ENCODE results near the gene HHATL. TPM values are rescaled to one million over a fixed set of nuclear protein-coding genes. Genes with fewer than 3 reads are reported as not detected.

HHATL gene
- total and polyA plus RNA-seq, 4 donors: 0.39 to 2.7 (median 0.62) TPM

DNA sequence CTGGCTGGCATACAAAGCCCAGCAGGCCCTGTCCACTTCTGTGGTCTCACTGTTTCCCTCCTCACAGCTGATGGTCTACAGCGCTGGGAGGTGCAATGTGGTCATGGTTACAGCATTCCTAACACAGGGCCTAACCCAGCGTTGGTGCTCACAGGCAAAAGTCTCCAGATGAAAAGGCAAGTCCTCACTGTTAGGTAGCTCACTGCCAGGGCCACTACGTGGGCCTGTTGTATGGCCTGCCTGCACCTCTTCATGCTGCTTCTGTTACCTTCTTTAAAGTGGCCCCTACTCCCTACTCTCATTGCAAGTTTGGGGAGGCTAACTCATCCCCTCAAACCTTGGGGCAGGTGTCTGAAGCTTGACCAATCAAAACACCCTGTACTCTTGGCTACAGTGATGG, 39.2 kb upstream of the HHATL start:
- no peak for ATAC-seq (ENCODE audit: insufficient read depth, low FRiP score)

DNA sequence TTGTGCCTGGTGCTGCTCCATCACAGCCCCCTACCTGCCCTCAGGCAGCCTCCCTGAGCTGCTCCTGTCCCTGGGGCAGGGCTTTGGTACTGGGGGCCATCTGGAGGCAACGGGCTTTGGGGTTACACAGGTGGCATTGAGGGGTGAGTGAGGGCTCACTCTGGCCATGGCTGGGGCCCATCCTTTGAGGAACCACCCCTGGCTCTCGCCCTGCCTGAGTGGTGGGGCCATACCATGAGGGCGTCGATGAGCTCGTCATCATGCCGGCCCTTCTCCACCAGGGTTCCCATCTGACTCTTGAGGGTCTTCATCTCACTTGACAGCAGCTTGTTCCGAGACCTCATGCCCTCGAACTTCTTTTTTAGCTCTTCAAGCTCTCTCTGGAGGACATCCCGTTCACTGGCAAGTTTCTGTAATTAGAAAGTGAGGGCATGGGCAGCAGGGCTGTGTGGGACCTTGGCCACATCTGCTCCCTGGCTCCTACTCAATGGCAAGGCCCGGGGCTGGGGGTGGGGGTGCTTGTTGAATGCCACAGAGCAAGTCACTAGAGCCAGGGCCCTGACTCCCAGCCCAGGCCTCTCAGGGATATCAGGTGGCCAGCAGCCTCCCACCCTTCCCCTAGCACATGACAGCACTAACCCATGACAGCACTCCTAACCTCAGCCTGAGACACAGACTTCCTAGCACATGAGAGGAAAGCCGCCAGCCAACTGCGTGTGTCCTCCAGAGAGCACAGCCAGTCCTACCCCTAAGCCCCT, 37.0 kb upstream of the HHATL start:
- Histone ChIP-seq H3K27ac (ENCODE audit: low read depth in 1 of 2, low read length in 1 of 2) (peak overlapping the region in 1 of 2 donors; percentile 83), H3K36me3 (ENCODE audit: control insufficient read depth in 4 of 4, insufficient read depth in 4 of 4, low read length in 4 of 4) (no peaks in the 10 kb centered on the region), H3K9me3 (ENCODE audit: control insufficient read depth in 4 of 4, insufficient read depth in 3 of 4, low read length in 3 of 4) (no peaks in the 10 kb centered on the region), H3K9ac (ENCODE audit: insufficient read depth in 1 of 2, low read length in 2 of 2) (no peak overlapping the region), H3K4me3 (no peak overlapping the region), H3K27me3 (ENCODE audit: control insufficient read depth in 3 of 3, insufficient read depth in 3 of 3, low read length in 2 of 3) (no peaks in the 10 kb centered on the region), H3K4me1 (ENCODE audit: control insufficient read depth in 5 of 5, insufficient read depth in 5 of 5, low read length in 5 of 5) (no peaks in the 10 kb centered on the region)
- 88 to 89% methylated on average over 12 of the region's 12 CpGs for WGBS, 2 donors
- ATAC-seq (ENCODE audit: insufficient read depth, low FRiP score) (no peak), DNase-seq (peak in 2 of 3 donors; percentile 6 to 47)
- no peak for TF ChIP-seq CTCF (IDR thresholded peaks at IDR 0.05; ENCODE audit: control extremely low read depth, extremely low read depth)

More for the DNA sequence above, 39.2 kb upstream of the HHATL start:
- Histone ChIP-seq H3K9ac (ENCODE audit: insufficient read depth in 1 of 2, low read length in 2 of 2) (no peak overlapping the region), H3K36me3 (ENCODE audit: control insufficient read depth in 4 of 4, insufficient read depth in 4 of 4, low read length in 4 of 4) (no peaks in the 10 kb centered on the region), H3K4me1 (ENCODE audit: control insufficient read depth in 5 of 5, insufficient read depth in 5 of 5, low read length in 5 of 5) (peaks cover 0 to 15% (median 8%) of the 10 kb centered on the region in 5 donors), H3K27ac (ENCODE audit: low read depth in 1 of 2, low read length in 1 of 2) (peak overlapping the region in 1 of 2 donors; percentile 0), H3K9me3 (ENCODE audit: control insufficient read depth in 4 of 4, insufficient read depth in 3 of 4, low read length in 3 of 4) (no peaks in the 10 kb centered on the region), H3K4me3 (no peak overlapping the region), H3K27me3 (ENCODE audit: control insufficient read depth in 3 of 3, insufficient read depth in 3 of 3, low read length in 2 of 3) (no peaks in the 10 kb centered on the region)
- peak in 1 of 3 donors; percentile 11 for DNase-seq
- no peak for TF ChIP-seq CTCF (IDR thresholded peaks at IDR 0.05; ENCODE audit: control extremely low read depth, extremely low read depth)
- WGBS, 2 donors: 88 to 98% methylated on average over 3 of the region's 3 CpGs

GRCh38 chr3:42736531-42736930, 33.9 kb upstream of the HHATL start:
- H3K9ac ChIP-seq (ENCODE audit: insufficient read depth in 1 of 2, low read length in 2 of 2): no peak overlapping the region
- no peak overlapping the region for H3K4me3 ChIP-seq
- no peak for TF ChIP-seq CTCF (IDR thresholded peaks at IDR 0.05; ENCODE audit: control extremely low read depth, extremely low read depth)
- H3K27ac ChIP-seq (ENCODE audit: low read depth in 1 of 2, low read length in 1 of 2): no peak overlapping the region
- 92 to 94% methylated on average over 6 of the region's 6 CpGs for WGBS, 2 donors
- H3K9me3 ChIP-seq (ENCODE audit: control insufficient read depth in 4 of 4, insufficient read depth in 3 of 4, low read length in 3 of 4): no peaks in the 10 kb centered on the region
- DNase-seq (no peak), ATAC-seq (ENCODE audit: insufficient read depth, low FRiP score) (no peak)
- H3K4me1 ChIP-seq (ENCODE audit: control insufficient read depth in 5 of 5, insufficient read depth in 5 of 5, low read length in 5 of 5): peaks cover 0 to 3% (median 0%) of the 10 kb centered on the region in 5 donors
- no peaks in the 10 kb centered on the region for H3K27me3 ChIP-seq (ENCODE audit: control insufficient read depth in 3 of 3, insufficient read depth in 3 of 3, low read length in 2 of 3)
- no peaks in the 10 kb centered on the region for H3K36me3 ChIP-seq (ENCODE audit: control insufficient read depth in 4 of 4, insufficient read depth in 4 of 4, low read length in 4 of 4)
